Stimulated activated CD8-positive, alpha-beta memory T cell treated with anti-CD3 and anti-CD28 coated beads, Interleukin-12 subunit alpha, Interleukin-12 subunit beta, amount 100 ng/mL, for 1 hour (primary cell): ENCODE measurements around the gene ROPN1B.
"Not testable (repeated sequence)": the region's sequence is repeated elsewhere in the genome, so short reads cannot be mapped to it uniquely, and the experiment has no call there.

Source experiments
- DNase-seq: peaks from one replicate; pipeline ENCODE4 v3.0.0-alpha.2; 2020; ENCODE audit warnings: low read depth

ROPN1B gene

DNA sequence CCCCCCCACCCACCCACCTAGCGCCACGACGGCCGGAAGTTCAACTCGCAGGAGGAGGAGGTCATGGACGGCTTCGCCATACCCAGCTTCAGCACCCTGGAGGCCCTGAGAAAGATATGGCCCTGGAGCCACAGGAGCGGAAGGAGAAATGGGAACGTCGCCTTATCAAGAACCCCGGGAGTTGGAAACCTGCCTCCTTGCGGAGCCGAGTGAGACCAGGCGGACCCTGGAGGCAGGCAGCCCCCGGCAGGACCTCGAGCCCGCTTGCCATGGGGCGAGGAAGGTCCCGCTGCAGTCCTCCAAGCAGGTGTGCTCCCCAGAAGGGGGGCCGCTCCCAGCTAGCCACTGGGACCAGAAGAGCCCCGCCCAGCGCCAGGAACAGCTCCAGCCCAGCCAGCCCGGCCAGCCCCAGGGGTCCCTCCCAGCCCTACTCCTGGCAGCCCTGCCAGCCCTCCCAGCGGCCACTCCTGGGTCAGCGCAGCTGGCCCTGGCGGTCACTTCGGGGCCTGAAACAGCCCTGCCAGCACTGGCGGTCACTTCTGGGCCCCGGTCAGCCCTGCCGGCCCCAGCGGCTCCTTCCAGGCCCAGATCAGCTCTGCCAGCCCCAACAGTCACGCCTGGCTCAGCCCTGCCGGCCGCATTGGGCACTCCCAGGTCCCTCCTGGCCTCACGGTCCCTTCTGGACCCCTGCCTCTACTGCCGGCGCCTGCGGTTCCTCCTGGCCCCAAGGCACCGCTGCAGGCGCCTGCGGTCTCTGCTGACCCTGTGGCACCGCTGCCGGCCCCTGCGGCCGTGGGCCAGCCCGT, 10.3 kb upstream of the ROPN1B start:
- DNase-seq, result no peak

DNA sequence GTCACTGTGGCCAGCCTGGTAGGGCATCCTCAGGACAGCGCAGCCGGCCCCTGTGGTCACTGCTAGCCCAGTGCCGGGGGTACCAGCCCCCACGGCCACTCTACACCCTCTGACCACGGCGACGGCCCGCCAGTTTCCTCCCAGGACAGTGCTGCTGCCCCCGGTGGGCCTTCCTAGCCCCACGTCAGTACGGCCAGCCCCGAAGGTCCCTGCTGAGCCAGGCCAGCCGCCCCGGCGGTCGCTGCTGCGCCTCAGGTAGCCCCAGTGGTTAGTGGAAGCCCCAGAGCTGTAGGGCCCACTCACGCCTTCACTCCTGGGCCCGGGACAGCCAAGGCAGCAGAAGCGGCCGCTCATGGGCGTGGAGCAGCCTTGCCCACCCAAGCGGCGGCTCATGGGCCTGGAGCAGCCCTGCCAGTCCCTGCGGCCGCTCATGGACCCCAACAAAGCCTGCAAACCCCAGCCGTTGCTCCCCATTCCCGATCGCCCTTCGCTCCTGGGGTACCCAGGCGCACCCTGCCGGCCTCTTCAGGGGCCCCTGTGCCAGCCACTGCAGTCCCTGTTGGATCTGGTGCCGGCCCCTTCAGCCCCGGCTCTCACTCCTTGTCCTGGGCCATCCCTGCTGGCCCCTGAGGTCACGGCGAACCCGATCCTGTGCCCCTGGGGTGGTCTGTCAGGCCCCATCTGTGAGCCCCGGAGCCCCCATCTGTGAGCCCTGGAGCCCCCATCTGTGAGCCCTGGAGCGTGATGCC, 9.5 kb upstream of the ROPN1B start:
- DNase-seq, result no peak

DNA sequence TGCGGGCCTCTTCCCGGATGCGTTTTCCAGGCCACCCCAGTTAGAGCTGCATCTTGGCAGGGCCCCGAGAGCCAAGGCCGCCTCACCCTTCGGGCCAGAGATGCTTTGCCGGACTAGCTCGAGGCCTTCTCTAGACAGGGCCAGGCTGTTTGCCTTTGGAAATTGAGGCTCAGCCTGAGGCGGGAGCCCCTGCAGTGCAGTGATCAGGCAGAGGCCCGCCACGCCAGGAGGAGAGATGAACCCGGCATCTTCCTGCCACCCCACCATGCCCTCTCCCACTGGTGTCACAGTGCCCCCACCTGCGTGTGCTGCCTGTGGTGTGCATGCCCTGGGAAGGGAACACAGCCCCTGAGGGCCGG, 8.9 kb upstream of the ROPN1B start:
- DNase-seq, result no peak

DNA sequence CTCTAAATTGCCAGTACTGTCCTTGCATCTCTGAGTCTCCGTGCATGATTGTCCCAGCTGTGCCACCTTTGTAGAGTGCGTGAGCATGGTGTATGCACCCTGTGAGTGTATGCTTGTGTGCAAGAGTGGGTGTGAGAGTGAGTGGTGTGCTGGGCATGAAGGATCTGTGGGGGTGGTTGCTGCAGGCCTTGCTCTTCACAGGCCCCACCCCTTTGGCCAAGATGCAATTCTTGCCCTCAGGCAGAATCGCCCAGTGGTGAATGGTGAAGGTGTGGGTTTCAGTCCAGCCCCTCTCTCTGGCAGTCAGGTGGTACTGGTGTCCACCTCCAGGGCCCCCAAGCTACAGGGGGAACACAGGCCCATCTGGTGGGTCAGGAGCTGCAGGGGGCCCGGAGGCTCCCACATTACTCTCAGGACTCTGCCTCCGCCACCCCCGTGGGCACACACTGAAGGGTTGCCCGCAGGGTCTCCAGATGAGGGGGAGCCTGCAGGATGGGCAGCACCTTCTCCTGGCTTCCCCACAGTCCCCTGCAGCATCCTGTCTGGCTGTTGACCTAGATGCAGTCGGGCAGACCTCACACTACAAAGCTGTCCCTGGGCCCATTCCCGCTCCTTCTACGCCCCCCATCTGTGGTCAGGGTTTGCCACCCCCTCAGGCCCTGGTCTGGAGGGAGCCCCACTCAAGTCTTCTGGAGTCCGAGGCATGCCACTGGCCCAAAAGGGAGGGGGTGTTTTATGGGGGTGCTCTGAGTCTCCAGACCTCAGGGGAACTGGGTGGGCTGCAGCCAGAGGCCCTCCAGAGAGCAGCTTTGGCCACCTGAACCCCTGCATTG, 8.3 kb upstream of the ROPN1B start:
- no peak for DNase-seq

DNA sequence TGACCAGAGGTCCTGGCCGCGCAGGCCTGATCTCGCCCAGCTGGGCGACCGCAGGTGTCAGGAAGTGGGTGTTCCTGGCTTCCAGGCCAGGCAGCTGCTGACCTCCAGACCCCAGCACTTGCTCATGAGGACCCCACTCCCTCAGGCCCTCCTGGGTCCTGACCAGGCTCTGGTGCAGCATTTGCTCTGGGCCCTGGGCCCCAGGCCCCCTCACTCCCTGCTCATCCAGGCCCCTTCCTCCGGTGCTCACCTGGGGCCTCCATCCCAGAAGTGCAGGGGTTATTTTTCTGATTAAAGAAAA, 7.7 kb upstream of the ROPN1B start:
- no peak for DNase-seq

DNA sequence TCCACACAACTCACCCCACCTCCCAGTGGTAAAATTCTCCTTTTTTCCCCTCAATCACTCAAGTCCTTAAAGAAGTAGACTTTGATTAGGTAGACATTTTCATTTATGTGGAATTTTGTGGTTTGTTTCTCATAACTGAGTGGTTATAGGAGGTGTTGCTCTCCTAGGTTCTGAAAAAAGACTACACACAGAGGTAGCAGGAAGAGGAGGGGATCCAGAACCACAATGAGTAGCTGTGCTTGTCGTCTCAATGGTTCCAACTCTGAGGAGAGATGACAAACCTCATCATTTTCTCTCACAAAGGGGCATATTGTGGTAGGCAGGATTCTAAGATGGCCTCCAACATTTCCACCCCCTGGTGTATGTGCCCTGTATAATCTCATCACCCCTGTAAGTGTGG, 5.1 kb upstream of the ROPN1B start:
- DNase-seq, result not testable (repeated sequence)

DNA sequence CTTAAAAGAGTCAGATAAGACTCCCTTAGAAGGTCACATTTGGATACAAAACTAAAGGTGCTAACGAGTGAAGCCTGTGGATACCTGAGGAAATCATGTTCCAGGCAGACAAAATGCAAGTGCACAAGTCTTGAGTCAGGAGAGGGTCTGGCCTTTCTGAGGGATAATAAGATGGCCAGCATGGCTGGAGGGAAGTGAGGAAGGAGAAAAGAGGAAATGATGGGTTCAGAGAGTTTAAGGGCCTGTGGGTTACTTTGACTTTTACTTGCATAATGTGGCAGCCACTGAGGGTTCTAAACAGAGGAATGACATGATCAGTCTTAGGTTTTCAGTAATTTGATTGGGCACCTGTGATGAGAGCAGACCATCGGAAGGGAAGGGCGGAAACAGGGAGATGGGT, 3.5 kb upstream of the ROPN1B start:
- no peak for DNase-seq

DNA sequence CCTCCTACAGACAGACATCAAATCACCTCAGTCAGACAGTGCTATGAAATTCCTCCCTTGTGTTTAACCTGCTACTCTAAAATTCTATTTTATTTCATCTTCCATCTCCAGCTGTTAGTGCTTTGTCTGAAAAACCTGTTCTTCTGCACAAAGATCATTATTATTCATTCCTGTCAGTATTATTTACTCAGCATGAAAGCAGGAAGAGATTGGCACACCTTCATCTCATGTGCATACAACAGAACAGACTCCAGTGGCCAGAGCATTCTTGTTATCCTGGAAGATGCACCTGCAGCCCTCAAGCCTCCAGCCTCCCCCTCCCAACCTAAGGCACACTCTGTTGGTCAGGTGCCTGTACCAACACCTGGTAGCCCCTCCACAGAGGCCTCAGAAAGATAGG, 1.8 kb upstream of the ROPN1B start:
- no peak for DNase-seq

DNA sequence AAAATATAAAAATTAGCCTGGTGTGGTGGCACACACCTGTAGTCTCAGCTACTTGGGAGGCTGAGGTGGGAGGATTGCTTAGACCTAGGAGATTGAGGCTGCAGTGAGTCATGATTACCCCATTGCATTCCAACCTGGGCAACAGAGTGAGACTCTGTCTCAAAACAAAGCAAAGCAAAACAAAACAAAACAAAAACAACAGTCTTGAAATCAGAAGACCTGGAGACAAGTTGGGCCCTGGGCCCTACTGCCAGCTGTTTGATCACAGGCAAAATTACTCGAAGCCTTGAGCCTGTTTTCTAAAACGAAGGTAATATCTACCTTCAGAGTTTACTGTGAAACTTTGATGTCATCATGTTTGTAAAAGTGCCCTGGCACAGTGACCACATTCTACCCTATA, 857 bp upstream of the ROPN1B start:
- not testable (repeated sequence) for DNase-seq

DNA sequence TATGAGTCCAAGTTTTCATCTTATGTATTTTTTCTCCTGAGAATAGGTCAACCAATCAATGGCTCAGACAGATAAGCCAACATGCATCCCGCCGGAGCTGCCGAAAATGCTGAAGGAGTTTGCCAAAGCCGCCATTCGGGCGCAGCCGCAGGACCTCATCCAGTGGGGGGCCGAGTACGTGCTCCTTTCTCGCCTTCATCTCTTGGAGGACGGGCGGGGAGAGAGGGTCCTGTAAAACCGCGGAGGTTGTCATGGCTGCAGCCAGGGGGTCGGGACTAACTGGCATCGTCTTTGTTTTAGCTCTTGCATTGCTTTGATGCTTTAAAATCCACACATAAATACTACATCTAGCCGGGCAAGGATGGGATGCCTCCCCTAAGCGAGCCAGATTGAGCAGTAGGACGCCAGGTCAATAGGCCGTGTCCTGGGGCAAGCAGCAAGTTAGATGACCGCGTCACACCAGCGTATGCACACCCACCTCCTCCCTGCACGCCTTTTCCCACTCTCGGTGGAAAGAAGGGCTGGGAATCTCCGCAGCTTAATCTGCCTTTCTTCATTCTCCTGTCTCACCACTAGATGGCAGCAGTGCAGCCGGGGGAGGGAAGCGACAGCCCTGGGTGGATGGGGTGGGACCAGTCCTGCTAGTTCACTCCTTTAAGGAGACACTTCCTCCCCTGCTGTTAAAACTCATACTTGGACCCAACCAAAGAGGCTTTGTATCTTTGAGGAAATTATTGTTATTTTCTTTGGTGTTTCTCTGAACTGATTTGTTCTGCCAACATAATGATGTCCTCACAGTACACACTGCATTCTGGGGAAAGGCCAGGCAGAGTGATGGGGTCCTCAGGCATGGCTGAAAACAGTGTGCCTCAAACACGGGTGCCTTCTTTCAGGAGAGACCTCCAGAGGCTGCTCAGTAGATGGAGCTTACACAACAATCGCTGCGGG, 3.3 kb downstream of the ROPN1B start:
- DNase-seq, result peak; percentile 23

DNA sequence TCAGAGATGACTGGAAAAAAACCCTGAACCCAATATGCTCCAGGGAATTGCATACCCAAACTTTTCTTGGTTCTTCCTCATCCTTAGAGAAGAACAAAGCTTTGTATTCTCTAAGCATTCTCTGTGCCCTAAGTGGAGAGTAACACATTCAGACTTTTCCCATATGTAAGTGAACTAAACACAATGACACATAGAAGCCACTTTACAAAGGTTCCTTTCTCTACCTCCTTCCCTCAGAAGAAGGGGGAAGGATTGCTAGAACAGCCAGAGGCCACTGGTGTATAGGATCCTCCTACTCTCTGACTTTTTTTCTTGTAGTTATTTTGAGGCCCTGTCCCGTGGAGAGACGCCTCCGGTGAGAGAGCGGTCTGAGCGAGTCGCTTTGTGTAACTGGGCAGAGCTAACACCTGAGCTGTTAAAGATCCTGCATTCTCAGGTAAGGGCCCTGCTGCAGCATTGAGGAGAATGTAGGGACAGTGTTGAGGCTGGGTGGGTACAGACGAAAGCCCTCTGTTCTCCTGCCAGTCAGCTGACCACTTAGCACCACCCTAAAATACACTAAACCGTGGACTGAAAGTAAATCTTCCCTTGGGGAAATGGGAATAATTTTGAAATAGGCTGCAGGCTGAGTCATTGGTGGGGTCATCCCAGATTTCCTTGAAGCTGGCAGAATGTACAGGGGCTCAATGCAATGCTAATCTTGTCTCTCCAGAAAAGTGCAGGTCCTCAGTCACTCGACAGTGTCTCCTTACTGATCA, 6.4 kb downstream of the ROPN1B start:
- not testable (repeated sequence) for DNase-seq

DNA sequence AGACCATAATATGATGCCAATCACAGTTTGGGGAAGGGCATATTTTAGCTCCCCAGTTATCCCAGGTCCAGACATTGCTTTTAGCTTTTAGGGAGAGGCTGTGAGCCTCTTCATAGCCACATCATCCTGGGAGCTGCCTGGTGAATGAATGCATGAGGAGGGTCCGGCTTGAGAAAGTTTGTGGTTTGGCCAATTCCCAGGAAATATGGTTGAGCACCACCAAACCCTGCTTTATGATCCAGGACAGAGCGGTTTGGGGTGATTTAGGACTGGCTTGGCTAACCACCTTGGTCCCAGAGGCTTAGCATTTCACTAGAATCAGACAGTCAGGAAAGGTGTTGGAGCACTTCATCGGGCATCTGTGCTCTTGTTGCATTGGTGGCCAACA, 7.0 kb downstream of the ROPN1B start:
- not testable (repeated sequence) for DNase-seq

DNA sequence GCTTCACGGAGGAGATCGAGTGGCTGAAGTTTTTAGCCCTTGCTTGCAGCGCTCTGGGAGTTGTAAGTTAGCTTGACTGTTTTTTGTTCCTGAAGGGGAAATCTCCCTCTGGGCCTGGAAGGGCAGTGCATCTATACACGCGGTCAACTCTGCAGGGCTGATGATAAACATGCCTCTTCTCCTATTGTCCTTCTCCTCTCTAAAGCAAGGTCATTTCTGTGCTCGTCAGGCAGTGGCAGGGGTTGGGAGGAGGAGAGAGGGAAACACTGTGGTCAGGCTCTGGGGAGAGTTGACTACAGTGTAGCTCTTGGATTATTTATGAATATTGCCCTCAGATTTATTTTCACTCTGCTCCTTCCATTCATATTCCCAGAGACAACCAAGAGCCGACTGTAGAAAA, 8.1 kb downstream of the ROPN1B start:
- not testable (repeated sequence) for DNase-seq

DNA sequence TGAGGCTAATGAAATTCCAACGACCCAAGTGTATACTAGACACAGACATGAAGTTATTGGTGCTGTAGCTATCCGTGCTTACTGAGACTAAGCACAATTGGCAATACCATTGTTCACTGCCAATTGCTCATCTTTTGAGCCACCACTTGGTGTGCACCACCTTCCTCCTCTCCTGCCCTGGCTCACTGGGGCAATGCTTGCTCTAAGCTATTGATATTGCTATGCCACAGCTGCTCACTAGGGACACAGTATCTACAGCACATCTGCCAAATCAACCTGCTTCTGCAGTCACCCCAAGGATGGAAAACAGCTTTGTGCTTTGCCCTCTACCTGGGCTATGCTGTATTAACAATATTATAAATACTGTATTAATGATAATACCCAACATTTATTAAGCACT, 16.0 kb downstream of the ROPN1B start:
- not testable (repeated sequence) for DNase-seq

DNA sequence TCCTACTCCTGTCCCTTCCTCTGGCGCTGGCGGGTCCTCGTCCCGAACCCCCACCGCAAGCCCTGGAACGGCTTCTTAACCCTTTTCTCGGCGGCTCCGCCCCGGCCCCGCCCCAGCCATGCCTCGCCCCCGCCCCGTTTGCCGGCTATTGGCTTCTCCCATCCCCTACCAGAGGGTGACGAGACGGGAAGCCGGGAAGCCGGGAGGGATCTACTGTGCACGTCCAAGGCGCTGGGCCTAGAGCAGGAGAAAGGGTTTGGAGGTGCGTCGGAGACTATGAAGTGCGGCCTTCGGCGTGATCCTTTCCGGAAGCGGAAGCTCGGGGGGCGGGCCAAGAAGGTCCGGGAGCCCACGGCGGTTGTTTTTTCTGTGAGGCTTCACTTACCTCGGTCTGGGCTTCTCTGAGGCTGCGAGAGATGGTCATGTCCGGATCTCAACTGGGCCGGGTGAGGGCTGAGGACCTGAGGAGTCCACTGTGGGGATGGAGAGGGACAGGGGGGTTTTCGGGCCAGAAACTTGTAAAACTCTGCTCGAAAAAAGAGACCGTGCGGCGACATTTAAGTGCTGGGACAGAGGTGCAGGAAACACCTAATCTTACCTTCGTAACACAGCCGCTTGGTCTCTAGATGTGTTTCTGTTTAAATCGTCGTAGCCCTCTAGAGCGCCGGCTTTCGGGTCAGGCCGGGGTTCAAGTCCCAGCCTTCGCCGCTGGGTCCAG, 21.4 kb downstream of the ROPN1B start:
- DNase-seq, result peak; percentile 67

DNA sequence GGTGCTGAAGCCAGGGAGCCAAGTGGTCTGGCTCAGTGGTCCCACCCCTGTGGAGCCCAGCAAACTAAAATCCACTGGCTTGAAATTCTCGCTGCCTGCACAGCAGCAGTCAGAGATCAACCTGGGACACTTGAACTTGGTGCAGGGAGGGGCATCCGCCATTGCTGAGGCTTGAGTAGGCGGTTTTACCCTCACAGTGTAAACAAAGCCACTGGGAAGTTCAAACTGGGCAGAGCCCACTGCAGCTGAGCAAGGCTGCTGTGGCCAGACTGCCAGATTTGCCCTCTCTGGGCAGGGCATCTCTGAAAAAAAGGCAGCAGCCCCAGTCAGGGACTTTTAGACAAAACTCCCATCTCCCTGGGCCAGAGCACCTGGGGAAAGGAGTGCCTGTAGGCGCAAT, 27.8 kb downstream of the ROPN1B start:
- not testable (repeated sequence) for DNase-seq

DNA sequence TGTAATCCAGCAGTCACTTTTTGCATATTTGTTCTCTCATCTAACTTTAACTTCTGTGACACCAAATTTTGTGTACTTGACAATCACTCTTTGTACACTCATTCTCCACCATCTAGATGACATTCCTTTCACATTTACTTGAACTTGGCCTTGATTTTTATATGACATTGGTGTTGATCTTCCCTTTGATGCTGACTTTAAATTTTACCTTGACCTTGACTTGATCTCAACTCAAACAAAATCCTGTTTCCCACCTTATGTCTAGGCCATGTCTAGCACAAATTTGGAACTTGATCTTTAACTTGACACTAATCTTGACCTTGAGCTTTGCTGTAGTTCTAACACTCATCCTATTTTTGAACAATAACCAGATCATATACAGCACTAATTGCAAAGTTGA, 33.2 kb downstream of the ROPN1B start:
- DNase-seq, result no peak

DNA sequence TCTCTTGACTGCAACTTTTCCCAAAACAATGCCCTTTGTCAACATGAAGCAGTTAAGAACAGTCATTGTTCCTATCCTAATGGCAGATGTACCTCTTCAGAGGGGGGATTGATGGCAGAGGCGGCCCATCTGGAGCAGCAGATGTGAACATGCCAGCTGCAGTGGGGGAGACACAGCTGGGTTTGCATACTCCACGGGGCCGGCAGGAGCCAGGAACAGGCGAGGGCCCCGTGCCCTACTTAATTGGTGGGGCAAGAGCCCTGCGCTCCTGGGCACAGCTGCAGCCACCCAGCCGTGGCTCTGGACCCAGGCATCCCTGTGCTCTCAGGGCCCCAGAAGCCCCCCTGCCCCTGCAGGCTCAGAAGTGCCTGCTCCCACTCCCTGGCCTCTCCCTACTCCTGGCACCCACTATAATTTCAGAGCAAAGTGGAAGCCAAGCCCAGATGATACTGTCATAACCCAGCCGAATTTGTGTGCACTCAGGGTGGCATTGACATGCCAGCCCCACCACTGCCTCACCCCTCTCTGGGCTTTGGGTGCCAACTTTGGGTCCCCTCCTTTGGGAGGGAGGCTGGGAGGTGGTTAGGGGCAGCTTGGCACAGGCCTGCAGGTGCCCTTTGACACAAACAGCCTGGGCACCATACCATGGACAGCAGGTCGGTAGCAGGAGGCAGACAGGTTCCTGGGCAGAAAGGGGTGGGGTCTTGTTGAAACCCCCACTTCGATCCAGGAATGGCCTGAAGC, 34.6 kb downstream of the ROPN1B start:
- DNase-seq, result no peak

DNA sequence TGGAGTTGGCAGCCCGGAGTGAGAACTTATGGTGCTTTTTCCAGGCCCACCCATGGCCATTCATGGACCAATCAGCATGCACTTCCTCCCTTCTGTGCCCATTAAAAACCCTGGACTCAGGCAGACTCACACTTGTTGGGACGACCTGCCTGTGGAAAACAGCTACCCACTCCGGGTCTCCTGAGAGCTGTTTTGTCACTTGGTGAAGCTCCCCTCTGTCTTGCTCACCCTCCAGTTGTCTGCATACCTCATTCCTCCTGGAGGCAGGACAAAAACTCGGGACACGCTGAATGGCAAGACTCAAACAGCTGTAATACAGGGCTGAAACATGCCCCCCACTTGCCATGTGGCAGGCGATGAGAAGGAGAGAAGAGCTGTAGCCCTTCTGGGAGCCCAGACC, 35.2 kb downstream of the ROPN1B start:
- no peak for DNase-seq

DNA sequence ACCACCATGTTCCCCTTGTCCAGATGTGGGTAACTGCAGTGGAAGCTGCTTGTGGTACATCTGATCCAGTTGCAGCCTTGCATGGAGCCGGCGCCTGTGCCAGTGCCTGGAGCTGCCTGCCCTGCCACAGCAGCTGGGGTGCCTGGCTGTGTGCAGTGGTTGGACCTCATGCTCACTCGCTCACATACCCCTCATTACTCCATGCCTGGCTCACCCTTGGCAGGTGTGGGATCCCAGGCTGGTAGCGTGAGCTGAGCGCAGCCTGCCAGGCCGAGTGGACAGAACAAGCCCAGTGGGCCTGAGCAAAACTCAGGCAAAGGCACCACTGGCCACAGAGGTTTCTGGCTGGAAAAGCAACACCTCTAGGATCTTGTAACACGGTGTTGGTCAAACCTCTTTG, 35.7 kb downstream of the ROPN1B start:
- no peak for DNase-seq
